Naive thymus-derived CD4-positive, alpha-beta T cell (primary cell): ENCODE data around the gene STK25. TPM values are rescaled to one million over a fixed set of nuclear protein-coding genes. Genes with fewer than 3 reads are reported as not detected.
A peak's percentile ranks its signal among the peaks of the same experiment; 100 is the strongest.
"Not testable (repeated sequence)": the region's sequence is repeated elsewhere in the genome, so short reads cannot be mapped to it uniquely, and the experiment has no call there.

Source experiments
- ATAC-seq: fragments of 150-1000 bp; cut with Tn5 transposase; 2 replicates; pipeline ENCODE4 v1.10.0; 2021; ENCODE audit warnings: mild to moderate bottlenecking, moderate library complexity
- CTCF ChIA-PET: fragments of 350-600 bp; sonication (Branson Sonifier 250); formaldehyde crosslinking; loops from one replicate; lab custom pipeline; 2021; ENCODE audit warnings: antibody characterized with exemption; lab: Charles Lee
- POLR2A ChIA-PET: fragments of 350-600 bp; sonication (Branson Sonifier 250); formaldehyde crosslinking; loops from one replicate; lab custom pipeline; 2021; ENCODE audit warnings: antibody characterized with exemption, inconsistent platforms; lab: Charles Lee
- DNase-seq, 9 donors: peaks; one replicate each; pipeline versions ENCODE4 v3.0.0 to v3.0.0-alpha.2; 2020 to 2022; ENCODE audit warnings: mixed read lengths in 1 of 9
- H3K27ac ChIP-seq: one replicate; pipeline ENCODE4 v1.7.0; 2013; ENCODE audit warnings: mild to moderate bottlenecking, low read depth, low read length, moderate library complexity
- H3K27me3 ChIP-seq, 2 donors: one replicate each; pipeline ENCODE4 v1.7.0; 2013; ENCODE audit warnings: low read length in 2 of 2, mild to moderate bottlenecking in 2 of 2, moderate library complexity in 2 of 2; ENCODE audit not compliant: control insufficient read depth in 2 of 2, insufficient read depth in 2 of 2
- H3K36me3 ChIP-seq, 3 experiments: 1 replicate in 2 of 3; 2 replicates in 1 of 3; pipeline ENCODE4 v1.7.0; 2013; ENCODE audit warnings: low read length in 3 of 3, mild to moderate bottlenecking in 3 of 3, moderate library complexity in 1 of 3; ENCODE audit not compliant: insufficient read depth in 3 of 3, control insufficient read depth in 2 of 3
- H3K4me1 ChIP-seq, 2 donors: one replicate each; pipeline ENCODE4 v1.7.0; 2013; ENCODE audit warnings: low read length in 2 of 2, mild to moderate bottlenecking in 2 of 2, moderate library complexity in 1 of 2; ENCODE audit not compliant: control insufficient read depth in 2 of 2, insufficient read depth in 2 of 2
- H3K4me3 ChIP-seq: 2 replicates; pipeline ENCODE4 v1.7.0; 2013; ENCODE audit warnings: mild to moderate bottlenecking, low read length
- H3K9me3 ChIP-seq, 3 experiments: 1 replicate in 2 of 3; 2 replicates in 1 of 3; pipeline ENCODE4 v1.7.0; 2013; ENCODE audit warnings: low read length in 3 of 3; ENCODE audit not compliant: control insufficient read depth in 2 of 3
- H3K27ac Mint-ChIP-seq, 9 donors: one replicate each; pipeline ENCODE4 v1.8.0; 2020 to 2022; ENCODE audit warnings: mixed read lengths in 9 of 9, mild to moderate bottlenecking in 8 of 9, moderate library complexity in 5 of 9, inconsistent platforms in 2 of 9
- H3K27me3 Mint-ChIP-seq, 5 donors: one replicate each; pipeline ENCODE4 v1.8.0; 2021 to 2022; ENCODE audit warnings: mixed read lengths in 5 of 5, mild to moderate bottlenecking in 1 of 5
- H3K36me3 Mint-ChIP-seq, 5 donors: one replicate each; pipeline ENCODE4 v1.8.0; 2020 to 2022; ENCODE audit warnings: mixed read lengths in 5 of 5, mild to moderate bottlenecking in 3 of 5, inconsistent platforms in 1 of 5
- H3K4me1 Mint-ChIP-seq, 7 donors: one replicate each; pipeline ENCODE4 v1.8.0; 2020 to 2022; ENCODE audit warnings: mixed read lengths in 7 of 7, mild to moderate bottlenecking in 3 of 7, inconsistent platforms in 1 of 7
- H3K4me3 Mint-ChIP-seq, 10 donors: one replicate each; pipeline ENCODE4 v1.8.0; 2020 to 2022; ENCODE audit warnings: mild to moderate bottlenecking in 10 of 10, mixed read lengths in 10 of 10, moderate library complexity in 6 of 10, inconsistent platforms in 2 of 10
- H3K9me3 Mint-ChIP-seq, 11 donors: one replicate each; pipeline ENCODE4 v1.8.0; 2020 to 2022; ENCODE audit warnings: mixed read lengths in 11 of 11, mild to moderate bottlenecking in 4 of 11, inconsistent platforms in 1 of 11, moderate library complexity in 1 of 11
- intact Hi-C, 2 donors: fragments of 100-400 bp; cut with micrococcal nuclease; formaldehyde crosslinking; loops; one replicate each; pipeline ENCODE4 v1.15.1; 2023
- polyA plus RNA-seq, 2 donors: library from polyadenylated mRNA; unstranded; fragments of 300-500 nt; fragmentation: Illumina TruSeq; gene quantifications; one replicate each; pipeline ENCODE4 v1.2.3, GENCODE V29; 2021
- total RNA-seq, 6 experiments: library from RNA in 5 of 6; stranded (reverse) in 5 of 6; gene quantifications; 1 replicate in 5 of 6; 2 replicates in 1 of 6; pipeline ENCODE4 v1.2.3 and lab custom pipeline; 2021 to 2026

Gene STK25
- total and polyA plus RNA-seq, 7 experiments from 2014 or later = 74.0 to 170 (median 109) TPM

DNA sequence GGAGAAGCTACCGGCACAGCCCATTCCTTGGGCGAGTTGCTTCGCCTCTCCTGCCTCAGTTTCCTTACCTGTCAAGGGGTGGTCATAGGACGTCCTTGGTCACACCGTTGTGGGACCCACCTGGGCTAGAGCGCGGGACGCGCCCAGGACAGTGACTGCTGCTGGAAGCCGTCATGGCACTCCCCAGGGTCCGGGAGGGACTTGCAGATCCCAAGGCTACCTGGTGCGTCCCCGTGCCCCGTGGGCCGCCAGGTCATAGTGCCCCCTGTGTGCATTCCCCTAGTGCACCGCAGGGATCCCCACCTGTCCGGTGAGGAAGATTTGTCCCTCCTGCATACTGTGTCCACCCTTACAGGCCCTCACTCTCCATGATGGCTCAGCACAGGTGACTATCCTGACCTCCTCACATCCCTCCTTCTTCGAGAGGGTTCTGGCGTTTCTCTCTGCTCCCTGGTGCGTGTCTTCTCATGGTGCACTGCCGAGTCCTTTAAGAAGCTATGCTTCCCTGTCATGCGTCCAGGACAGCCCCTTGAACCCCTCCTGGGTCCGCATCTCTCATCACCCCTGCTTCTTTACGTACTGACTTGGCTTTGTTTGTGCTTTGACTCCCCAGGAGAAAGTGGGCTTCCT is 886 bp upstream of the STK25 start:
- Mint-ChIP-seq H3K4me3 (peak overlapping the region; percentile 75 to 92 (median 86)), H3K36me3 (peaks cover 0 to 4% (median 0%) of the 10 kb centered on the region in 5 donors), H3K27me3 (peaks cover 0 to 1% (median 0%) of the 10 kb centered on the region in 5 donors), H3K9me3 (no peaks in the 10 kb centered on the region), H3K27ac (peak overlapping the region; percentile 67 to 91 (median 85)), H3K4me1 (peaks cover 15 to 33% (median 24%) of the 10 kb centered on the region in 7 donors)
- ATAC-seq (no peak), DNase-seq (no peak)
- Histone ChIP-seq H3K27me3 (no peaks in the 10 kb centered on the region), H3K4me3 (peak overlapping the region; percentile 70), H3K36me3 (peaks cover 0 to 7% (median 0%) of the 10 kb centered on the region in 3 experiments), H3K4me1 (peaks cover 7 to 16% of the 10 kb centered on the region in 2 donors), H3K27ac (peak overlapping the region; percentile 81), H3K9me3 (no peaks in the 10 kb centered on the region)
- ChIA-PET POLR2A (interaction anchor here (1.1 kb wide), 1 partner anchor 98 kb away, joined by 3 read pairs; no protein-coding TSS in a partner anchor), CTCF (no interaction called here)
- intact Hi-C loops = loop anchor here (2.0 to 10.0 kb wide), 7 partner anchors 64 to 1482 kb away; partner anchors contain the start of genes DUSP28 (in 1 of the 2), NDUFA10 (in 1 of the 2), PASK (in 1 of the 2) and RNPEPL1 (in 1 of the 2)

DNA sequence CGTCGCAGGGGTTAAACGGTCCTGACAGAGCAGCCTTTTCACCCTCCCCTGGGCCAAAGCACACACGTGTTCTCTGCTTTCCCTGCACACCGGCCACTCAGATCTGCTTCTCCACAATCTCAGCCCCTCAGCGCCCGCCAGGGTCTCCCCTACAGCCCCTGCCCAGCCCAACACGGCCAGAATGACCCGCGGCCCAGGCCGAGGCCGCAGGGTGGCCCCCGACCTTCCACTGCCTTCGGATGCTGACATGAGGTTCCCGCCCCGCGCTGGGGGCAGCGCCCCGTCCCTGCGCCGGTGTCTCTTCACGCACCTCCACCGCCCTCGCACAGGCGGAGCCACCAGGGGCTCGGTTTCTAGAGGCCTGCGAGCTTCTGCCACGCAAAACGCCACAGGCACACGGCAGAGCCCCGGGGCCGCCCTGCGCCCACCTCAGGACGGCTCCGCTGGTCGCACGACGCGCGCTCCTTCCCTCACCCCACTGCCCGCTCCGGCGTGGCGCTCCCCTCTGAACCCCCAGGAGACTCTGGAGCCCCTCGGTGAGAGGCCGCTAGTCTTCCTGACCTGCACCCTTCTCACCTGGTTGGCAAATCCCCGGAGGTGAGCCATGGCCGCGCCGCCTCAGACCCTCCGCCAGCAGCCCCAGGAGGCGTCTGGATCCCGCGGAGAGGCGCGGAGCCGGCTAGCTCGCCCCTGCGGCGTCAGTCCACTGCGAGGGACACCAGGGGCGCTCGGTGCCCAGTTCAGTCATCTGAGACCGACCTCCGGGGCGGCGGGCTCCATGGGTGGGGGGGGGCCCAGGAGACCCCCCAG is 749 bp downstream of the STK25 start:
- H3K4me1 ChIP-seq = peaks cover 7 to 16% of the 10 kb centered on the region in 2 donors
- Mint-ChIP-seq H3K9me3 (no peaks in the 10 kb centered on the region), H3K27me3 (peaks cover 0 to 1% (median 0%) of the 10 kb centered on the region in 5 donors), H3K27ac (peak overlapping the region in 3 of 9 donors; percentile 17 to 59 (median 36)), H3K4me1 (peaks cover 17 to 33% (median 24%) of the 10 kb centered on the region in 7 donors), H3K4me3 (peak overlapping the region; percentile 67 to 92 (median 82)), H3K36me3 (peaks cover 0 to 4% (median 0%) of the 10 kb centered on the region in 5 donors)
- peak overlapping the region; percentile 81 for H3K27ac ChIP-seq
- POLR2A ChIA-PET = interaction anchor here (1.1 kb wide), 1 partner anchor 96 kb away, joined by 3 read pairs; no protein-coding TSS in a partner anchor
- intact Hi-C loops = loop anchor here (1.0 to 10.0 kb wide), 22 partner anchors 34 to 1480 kb away; partner anchors contain the start of genes ATG4B (in 2 of the 2), D2HGDH (in 2 of the 2), DTYMK (in 2 of the 2) and FARP2 (in 2 of the 2)
- no peaks in the 10 kb centered on the region for H3K9me3 ChIP-seq
- H3K4me3 ChIP-seq = peak overlapping the region; percentile 70
- ATAC-seq = no peak
- peak; percentile 15 to 56 (median 30) for DNase-seq
- H3K27me3 ChIP-seq = no peaks in the 10 kb centered on the region
- CTCF ChIA-PET = no interaction called here
- H3K36me3 ChIP-seq = peaks cover 0 to 10% (median 0%) of the 10 kb centered on the region in 3 experiments

GRCh38 chr2:241506793-241507429 is 1.5 kb downstream of the STK25 start:
- Mint-ChIP-seq H3K4me3 (peak overlapping the region; percentile 67 to 92 (median 82)), H3K27me3 (peaks cover 0 to 1% (median 0%) of the 10 kb centered on the region in 5 donors), H3K4me1 (peaks cover 17 to 33% (median 24%) of the 10 kb centered on the region in 7 donors), H3K36me3 (peaks cover 0 to under 1% (median 0%) of the 10 kb centered on the region in 5 donors), H3K9me3 (no peaks in the 10 kb centered on the region), H3K27ac (peak overlapping the region in 3 of 9 donors; percentile 36 to 59 (median 42))
- ChIA-PET POLR2A (interaction anchor here (0.7 to 1.0 kb wide), 2 partner anchors 19 to 50 kb away, joined by 3 to 4 read pairs; no protein-coding TSS in a partner anchor), CTCF (no interaction called here)
- H3K27ac ChIP-seq = no peak overlapping the region
- peaks cover 0 to 13% (median 0%) of the 10 kb centered on the region in 3 experiments for H3K36me3 ChIP-seq
- H3K4me3 ChIP-seq = peak overlapping the region; percentile 70
- intact Hi-C loops = loop anchor here (5.0 to 10.0 kb wide), 3 partner anchors 360 to 1480 kb away; partner anchors contain the start of genes DUSP28 (in 1 of the 2), NDUFA10 (in 1 of the 2), PASK (in 1 of the 2) and RNPEPL1 (in 1 of the 2)
- ATAC-seq = no peak
- peaks cover 7 to 16% of the 10 kb centered on the region in 2 donors for H3K4me1 ChIP-seq
- DNase-seq = no peak
- H3K9me3 ChIP-seq = no peaks in the 10 kb centered on the region
- H3K27me3 ChIP-seq = no peaks in the 10 kb centered on the region

DNA sequence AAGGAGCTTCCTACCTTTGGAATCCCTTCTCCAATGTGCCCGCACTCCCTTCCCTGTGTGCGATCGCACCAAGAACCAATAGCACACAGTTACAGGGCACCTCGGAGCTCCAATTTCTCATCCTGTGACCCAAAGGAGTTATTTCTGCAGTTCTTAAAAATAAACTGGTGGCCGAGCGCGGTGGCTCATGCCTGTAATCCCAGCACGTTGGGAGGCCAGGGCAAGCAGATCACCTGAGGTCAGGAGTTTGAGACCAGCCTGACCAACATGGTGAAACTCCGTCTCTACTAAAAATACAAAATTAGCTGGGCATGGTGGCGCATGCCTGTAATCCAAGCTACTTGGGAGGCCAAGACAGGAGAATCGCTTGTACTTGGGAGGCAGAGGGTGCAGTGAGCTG is 2.1 kb downstream of the STK25 start:
- CTCF ChIA-PET, H3K27ac Mint-ChIP-seq, H3K9me3 Mint-ChIP-seq, DNase-seq, H3K4me3 ChIP-seq, H3K9me3 ChIP-seq, H3K27me3 ChIP-seq, H3K36me3 Mint-ChIP-seq, H3K27ac ChIP-seq, ATAC-seq, H3K27me3 Mint-ChIP-seq: not testable (repeated sequence)
- Mint-ChIP-seq H3K4me3 (peak overlapping the region in 6 of 10 donors; percentile 5 to 92 (median 81)), H3K4me1 (peaks cover 17 to 33% (median 24%) of the 10 kb centered on the region in 7 donors)
- Histone ChIP-seq H3K4me1 (peaks cover 7 to 16% of the 10 kb centered on the region in 2 donors), H3K36me3 (peaks cover 0 to 17% (median 0%) of the 10 kb centered on the region in 3 experiments)
- intact Hi-C loops = loop anchor here (5.0 to 10.0 kb wide), 3 partner anchors 359 to 1479 kb away; partner anchors contain the start of genes DUSP28 (in 1 of the 2), NDUFA10 (in 1 of the 2), PASK (in 1 of the 2) and RNPEPL1 (in 1 of the 2)
- POLR2A ChIA-PET = interaction anchor here (0.7 to 1.0 kb wide), 2 partner anchors 19 to 51 kb away, joined by 3 to 4 read pairs; no protein-coding TSS in a partner anchor

DNA sequence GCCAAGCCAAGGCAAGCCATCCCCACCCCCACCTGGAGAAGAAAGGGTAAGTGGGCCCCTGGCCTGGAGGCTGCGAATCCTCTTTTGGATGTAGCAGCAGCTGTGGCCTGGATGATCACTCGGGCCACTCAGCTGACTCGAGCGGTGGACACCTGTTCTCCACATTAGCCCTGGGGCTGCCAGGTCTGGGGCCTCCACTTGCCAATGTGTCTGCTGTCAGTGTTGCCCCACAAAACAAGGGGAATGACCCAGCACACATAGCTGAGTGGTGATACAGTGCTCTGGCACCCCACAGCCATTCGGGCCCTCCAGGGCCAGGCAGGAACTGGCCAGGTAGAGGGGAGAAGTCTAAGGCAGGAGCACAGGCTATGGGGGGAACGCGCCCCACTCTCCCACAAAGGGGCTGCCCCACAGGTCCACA is 2.6 kb downstream of the STK25 start:
- peaks cover 7 to 16% of the 10 kb centered on the region in 2 donors for H3K4me1 ChIP-seq
- peaks cover 0 to 21% (median 0%) of the 10 kb centered on the region in 3 experiments for H3K36me3 ChIP-seq
- ChIA-PET CTCF (no interaction called here), POLR2A (interaction anchor here (1.0 kb wide), 1 partner anchor 18 kb away, joined by 3 read pairs; no protein-coding TSS in a partner anchor)
- no peaks in the 10 kb centered on the region for H3K36me3 Mint-ChIP-seq
- peak overlapping the region in 1 of 10 donors; percentile 16 for H3K4me3 Mint-ChIP-seq
- no peaks in the 10 kb centered on the region for H3K9me3 Mint-ChIP-seq
- ATAC-seq = no peak
- no peaks in the 10 kb centered on the region for H3K27me3 ChIP-seq
- intact Hi-C loops = loop anchor here (5.0 to 10.0 kb wide), 3 partner anchors 358 to 1478 kb away; partner anchors contain the start of genes DUSP28 (in 1 of the 2), NDUFA10 (in 1 of the 2), PASK (in 1 of the 2) and RNPEPL1 (in 1 of the 2)
- peaks cover 0 to 1% (median 0%) of the 10 kb centered on the region in 5 donors for H3K27me3 Mint-ChIP-seq
- no peak overlapping the region for H3K27ac ChIP-seq
- H3K4me3 ChIP-seq = no peak overlapping the region
- no peak overlapping the region for H3K27ac Mint-ChIP-seq
- no peak for DNase-seq
- no peaks in the 10 kb centered on the region for H3K9me3 ChIP-seq
- peaks cover 17 to 33% (median 24%) of the 10 kb centered on the region in 7 donors for H3K4me1 Mint-ChIP-seq
